GM21360 (cell line): ENCODE data around the gene KRT28.

Experiments
- ATAC-seq: cut with Tn5 transposase; IDR thresholded peaks from one replicate; pipeline ENCODE4 v1.9.1; 2021; ENCODE audit warnings: mild to moderate bottlenecking, moderate library complexity; ENCODE audit not compliant: unreplicated experiment

KRT28 gene

GRCh38 chr17:40799859-40800258, at the start of gene KRT28:
Gene KRT28, minus strand, starts transcription at chr17:40799959. Its CDS starts 66 bp downstream, at chr17:40799893.
- no peak for ATAC-seq

- no peak for ATAC-seq
Measured at GRCh38 chr17:40848583-40849235, 49.0 kb upstream of the KRT28 start.

- ATAC-seq: no peak
Measured at GRCh38 chr17:40846515-40847144, 46.9 kb upstream of the KRT28 start.

GRCh38 chr17:40844671-40845107, 44.9 kb upstream of the KRT28 start:
- ATAC-seq: no peak

- ATAC-seq: no peak
Measured at GRCh38 chr17:40843242-40843641, 43.5 kb upstream of the KRT28 start.

- ATAC-seq: no peak
Measured at GRCh38 chr17:40841246-40841645, 41.5 kb upstream of the KRT28 start.

GRCh38 chr17:40839194-40839593, 39.4 kb upstream of the KRT28 start:
- no peak for ATAC-seq

- ATAC-seq: no peak
Measured at GRCh38 chr17:40836020-40836419, 36.3 kb upstream of the KRT28 start.

- no peak for ATAC-seq
Measured at GRCh38 chr17:40833882-40834281, 34.1 kb upstream of the KRT28 start.

GRCh38 chr17:40832840-40833239, 33.1 kb upstream of the KRT28 start:
- ATAC-seq: no peak

- ATAC-seq: no peak
Measured at GRCh38 chr17:40830085-40830776, 30.5 kb upstream of the KRT28 start.

- no peak for ATAC-seq
Measured at GRCh38 chr17:40828454-40829044, 28.8 kb upstream of the KRT28 start.

GRCh38 chr17:40827746-40828453, 28.1 kb upstream of the KRT28 start:
- ATAC-seq: no peak

- ATAC-seq: no peak
Measured at GRCh38 chr17:40825599-40825998, 25.8 kb upstream of the KRT28 start.

GRCh38 chr17:40824015-40824832, 24.5 kb upstream of the KRT28 start:
- no peak for ATAC-seq

GRCh38 chr17:40822132-40822812, 22.5 kb upstream of the KRT28 start, which contains the start of gene KRT10:
Gene KRT10, minus strand, starts transcription at chr17:40822614. Its CDS starts 29 bp downstream, at chr17:40822585.
- ATAC-seq: no peak

- no peak for ATAC-seq
Measured at GRCh38 chr17:40821536-40821935, 21.8 kb upstream of the KRT28 start.

GRCh38 chr17:40820228-40820838, 20.6 kb upstream of the KRT28 start:
- ATAC-seq: no peak

- no peak for ATAC-seq
Measured at GRCh38 chr17:40819528-40820125, 19.9 kb upstream of the KRT28 start.
